HepG2 (cell line): ENCODE results near the gene SLC4A2. TPM values are rescaled to one million over a fixed set of nuclear protein-coding genes. Genes with fewer than 3 reads are reported as not detected.
A peak's percentile ranks its signal among the peaks of the same experiment; 100 is the strongest.

ENCODE experiments used
- ATAC-seq: fragments of 200-7000 bp; cut with Tn5 transposase; 3 replicates; pipeline ENCODE4 v1.9.1; 2020; ENCODE audit warnings: mild to moderate bottlenecking, moderate library complexity
- BruUV-seq: library from RNA; stranded (reverse); fragments of 400-500 nt; replicated peaks from 2 replicates; lab custom pipeline; 2021; lab: Mats Ljungman, UMichigan
- CTCF ChIA-PET: fragments of 300-600 bp; formaldehyde crosslinking; extraction: SDS; loops from one replicate; lab custom pipeline; 2021; ENCODE audit warnings: low total read pairs, inconsistent platforms, low intra/inter-chr PET ratio; lab: Yijun Ruan, JAX
- POLR2A ChIA-PET: fragments of 350-600 bp; sonication (Branson Sonifier 250); formaldehyde crosslinking; loops from one replicate; lab custom pipeline; 2020; ENCODE audit warnings: antibody characterized with exemption, inconsistent platforms; lab: Yijun Ruan, JAX
- DNase-seq: peaks from one replicate; pipeline ENCODE4 v3.0.0-alpha.2; 2015; ENCODE audit warnings: low spot score
- FAIRE-seq: peaks from 3 replicates; lab custom pipeline; 2011; peaks lifted over from hg19 to GRCh38; lab: Jason Lieb, UNC
- H2AFZ ChIP-seq: one replicate; pipeline ENCODE4 v1.6.1; 2011; ENCODE audit warnings: low read length, inconsistent platforms
- H3K27ac ChIP-seq: fragments of 300-600 bp; 3 replicates; pipeline ENCODE4 v1.8.0; 2011; ENCODE audit warnings: mixed run types, mild to moderate bottlenecking, mixed read lengths, low read length, inconsistent platforms; ENCODE audit not compliant: insufficient read depth; ENCODE audit errors: extremely low read length
- H3K27me3 ChIP-seq, 2 experiments: fragments of 200-600 bp in 1 of 2; 2 replicates in 1 of 2; 3 replicates in 1 of 2; pipeline versions ENCODE4 v1.6.0 to v1.8.0; 2011; ENCODE audit warnings: low read length in 2 of 2, mild to moderate bottlenecking in 2 of 2, moderate library complexity in 2 of 2, inconsistent platforms in 1 of 2; ENCODE audit not compliant: insufficient read depth in 2 of 2, control insufficient read depth in 1 of 2
- H3K36me3 ChIP-seq, 2 experiments: fragments of 200-600 bp in 1 of 2; replicated peaks in 1 of 2; 2 replicates in 1 of 2; 3 replicates in 1 of 2; pipeline versions ENCODE4 v1.5.1 to v1.8.0; 2011; ENCODE audit warnings: low read length in 2 of 2, inconsistent platforms in 1 of 2; ENCODE audit not compliant: insufficient read depth in 2 of 2, control insufficient read depth in 1 of 2
- H3K4me1 ChIP-seq: 2 replicates; pipeline ENCODE4 v1.5.1; 2012; ENCODE audit warnings: low read length, inconsistent platforms; ENCODE audit not compliant: insufficient read depth
- H3K4me2 ChIP-seq: 2 replicates; pipeline ENCODE4 v1.6.0; 2011; ENCODE audit warnings: low read depth, low read length, inconsistent platforms
- H3K4me3 ChIP-seq, 3 experiments: fragments of 200-600 bp in 1 of 3; sonication (generic), shearing (Covaris generic) in 1 of 3; replicated peaks in 1 of 3; 2 replicates each; pipeline ENCODE4 v1.5.1; 2011 to 2016; ENCODE audit warnings: low read length in 3 of 3, inconsistent platforms in 2 of 3, low read depth in 2 of 3, mild to moderate bottlenecking in 2 of 3, control low read depth in 1 of 3, mixed read lengths in 1 of 3; ENCODE audit not compliant: insufficient read depth in 1 of 3
- H3K79me2 ChIP-seq: one replicate; pipeline ENCODE4 v1.6.1; 2011; ENCODE audit warnings: low read length, inconsistent platforms; ENCODE audit not compliant: insufficient read depth
- H3K9ac ChIP-seq: 2 replicates; pipeline ENCODE4 v1.6.0; 2011; ENCODE audit warnings: mild to moderate bottlenecking, low read depth, low read length, inconsistent platforms; ENCODE audit not compliant: insufficient read depth
- H3K9me3 ChIP-seq: 2 replicates; pipeline ENCODE4 v1.5.1; 2012; ENCODE audit warnings: mild to moderate bottlenecking, low read length
- H4K20me1 ChIP-seq: 2 replicates; pipeline ENCODE4 v1.6.0; 2011; ENCODE audit warnings: inconsistent platforms, mild to moderate bottlenecking, low read length, moderate library complexity; ENCODE audit not compliant: insufficient read depth
- AGO2 ChIP-seq: fragments of 200-400 bp; formaldehyde crosslinking; optimal IDR thresholded peaks from 2 replicates; pipeline ENCODE3; 2017; ENCODE audit warnings: mild to moderate bottlenecking, low read depth, low read length, moderate library complexity
- PPARG ChIP-seq: conservative IDR thresholded peaks from 2 replicates; pipeline ENCODE4 v1.6.1; 2016; ENCODE audit warnings: missing biosample characterization, missing genetic modification reagents
- SP1 ChIP-seq, 2 experiments: fragments of 450-650 bp in 1 of 2; sonication (generic) in 1 of 2; formaldehyde crosslinking in 1 of 2; IDR thresholded peaks; 2 replicates each; pipeline versions ENCODE4 v1.4.0 to v1.6.1; 2016 to 2020; ENCODE audit warnings: missing genetic modification reagents in 1 of 2
- ZNF30 ChIP-seq: sonication (generic); formaldehyde crosslinking; IDR thresholded peaks from 2 replicates; pipeline ENCODE4 v1.5.0; 2020; ENCODE audit warnings: mild to moderate bottlenecking, missing genetic modification reagents
- ZNF747 ChIP-seq: sonication (generic); formaldehyde crosslinking; IDR thresholded peaks from 2 replicates; pipeline ENCODE4 v1.8.1; 2023; ENCODE audit warnings: missing genetic modification reagents, mild to moderate bottlenecking, borderline replicate concordance
- ZNF879 ChIP-seq: sonication (generic); formaldehyde crosslinking; IDR thresholded peaks from 2 replicates; pipeline ENCODE4 v1.8.1; 2023; ENCODE audit warnings: missing genetic modification reagents
- WGBS: methylation state at CpG from one replicate; pipeline ENCODE4 v1.1.6; 2017; ENCODE audit warnings: low lambda C conversion rate; 5-methylcytosine and 5-hydroxymethylcytosine counted together
- in situ Hi-C: cut with HindIII; loops from 2 replicates; pipeline ENCODE4 v1.10.0; 2017; ENCODE audit warnings: low pct_unique_long_range_greater_than_20kb; ENCODE audit not compliant: extremely low pct_ligation_motif_present
- intact Hi-C: fragments of 100-400 bp; cut with micrococcal nuclease; formaldehyde crosslinking; loops from one replicate; pipeline ENCODE4 v1.10.0; 2022; ENCODE audit not compliant: unreplicated experiment
- polyA plus RNA-seq, 8 experiments: library from polyadenylated mRNA; depleted of rRNA in 3 of 8; stranded (reverse) in 7 of 8; unstranded in 1 of 8; fragments of >200 nt; fragmentation: Illumina TruSeq in 4 of 8; extraction: Trizol in 4 of 8; gene quantifications; 2 replicates each; pipeline versions ENCODE4 v1.2.1 to v1.2.3, GENCODE V29; 2011 to 2016; ENCODE audit warnings: low read depth in 4 of 8, missing spikeins in 1 of 8, mixed read lengths in 1 of 8; ENCODE audit not compliant: insufficient read depth in 1 of 8
- total RNA-seq, 5 experiments: library from RNA; depleted of rRNA; stranded (reverse); fragments of >200 nt; fragmentation: Illumina TruSeq; extraction: Trizol; gene quantifications; 2 replicates each; pipeline ENCODE4 v1.2.3, GENCODE V29; 2016; ENCODE audit warnings: low read depth in 1 of 5
- TF ChIP-seq, protein P1 (sequence below): sonication (generic); formaldehyde crosslinking; IDR thresholded peaks from 2 replicates; pipeline ENCODE4 v1.8.0; 2023; ENCODE audit warnings: mild to moderate bottlenecking, missing genetic modification reagents

SLC4A2 gene
- total and polyA plus RNA-seq, 2 of the 13 experiments (the other 11 are each of a cell fraction or from before 2014, with no cell fraction given) = 51.9 to 73.4 TPM

GRCh38 chr7:151071032-151071866 is 11.9 kb downstream of the SLC4A2 start:
- no peak overlapping the region for H2AFZ ChIP-seq
- POLR2A ChIA-PET = interaction anchor here (2.2 to 3.4 kb wide), 2 partner anchors 9 to 10 kb away, joined by 7 to 30 read pairs; partner anchors contain the start of gene FASTK
- H4K20me1 ChIP-seq = no peaks in the 10 kb centered on the region
- no peak overlapping the region for H3K4me3 ChIP-seq
- in situ Hi-C loops = no loop called here
- ATAC-seq (no peak), FAIRE-seq (no peak), DNase-seq (no peak)
- no peak overlapping the region for H3K27ac ChIP-seq
- no peaks in the 10 kb centered on the region for H3K79me2 ChIP-seq
- H3K9ac ChIP-seq = no peak overlapping the region
- no TSS peak for BruUV-seq
- no peaks in the 10 kb centered on the region for H3K4me1 ChIP-seq
- no peaks in the 10 kb centered on the region for H3K27me3 ChIP-seq
- intact Hi-C loops = no loop called here
- H3K36me3 ChIP-seq = peaks cover 26 to 80% of the 10 kb centered on the region in 2 experiments
- WGBS = 97% methylated on average over 24 of the region's 39 CpGs
- CTCF ChIA-PET = no interaction called here
- no peak for TF ChIP-seq ZNF879 (CRISPR knock-in tag)
- TF ChIP-seq SP1 (IDR thresholded peaks at IDR 0.05) = no peak
- TF ChIP-seq SP1 (CRISPR knock-in tag; IDR thresholded peaks at IDR 0.05) = no peak
- TF ChIP-seq ZNF30 (CRISPR knock-in tag) = no peak
- TF ChIP-seq AGO2 = peak; percentile 48
- no peak for TF ChIP-seq PPARG (CRISPR knock-in tag)
- TF ChIP-seq ZNF747 (CRISPR knock-in tag) = no peak
- TF ChIP-seq, protein P1, sequence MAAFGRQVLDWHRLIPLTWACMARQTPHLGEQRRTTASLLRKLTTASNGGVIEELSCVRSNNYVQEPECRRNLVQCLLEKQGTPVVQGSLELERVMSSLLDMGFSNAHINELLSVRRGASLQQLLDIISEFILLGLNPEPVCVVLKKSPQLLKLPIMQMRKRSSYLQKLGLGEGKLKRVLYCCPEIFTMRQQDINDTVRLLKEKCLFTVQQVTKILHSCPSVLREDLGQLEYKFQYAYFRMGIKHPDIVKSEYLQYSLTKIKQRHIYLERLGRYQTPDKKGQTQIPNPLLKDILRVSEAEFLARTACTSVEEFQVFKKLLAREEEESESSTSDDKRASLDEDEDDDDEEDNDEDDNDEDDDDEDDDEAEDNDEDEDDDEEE (CRISPR knock-in tag) = no peak
- no peak overlapping the region for H3K4me2 ChIP-seq
- no peaks in the 10 kb centered on the region for H3K9me3 ChIP-seq
